H9 (cell line): ENCODE results near the gene WFS1. TPM values are rescaled to one million over a fixed set of nuclear protein-coding genes. Genes with fewer than 3 reads are reported as not detected.
A peak's percentile ranks its signal among the peaks of the same experiment; 100 is the strongest.

Source experiments
- DNase-seq: peaks from one replicate; pipeline ENCODE4 v3.0.0-alpha.2; 2017
- H2AFZ ChIP-seq: one replicate; pipeline ENCODE4 v1.6.1; 2013; ENCODE audit warnings: mild to moderate bottlenecking, low read length, control low read depth, moderate library complexity
- H2AK5ac ChIP-seq: 2 replicates; pipeline ENCODE4 v1.6.1; 2013; ENCODE audit warnings: low read length, control low read depth, mixed read lengths; ENCODE audit not compliant: insufficient read length
- H2BK120ac ChIP-seq: one replicate; pipeline ENCODE4 v1.6.1; 2013; ENCODE audit warnings: low read depth, mild to moderate bottlenecking, low read length, control low read depth, inconsistent platforms; ENCODE audit not compliant: poor library complexity, severe bottlenecking
- H2BK12ac ChIP-seq: 2 replicates; pipeline ENCODE4 v1.6.1; 2013; ENCODE audit warnings: low read length, control low read depth, mixed read lengths, low read depth; ENCODE audit not compliant: insufficient read length
- H2BK15ac ChIP-seq: 2 replicates; pipeline ENCODE4 v1.6.1; 2013; ENCODE audit warnings: low read depth, low read length, control low read depth
- H2BK20ac ChIP-seq: one replicate; pipeline ENCODE4 v1.6.1; 2013; ENCODE audit warnings: low read depth, mild to moderate bottlenecking, low read length, control low read depth, inconsistent platforms; ENCODE audit not compliant: poor library complexity, severe bottlenecking
- H2BK5ac ChIP-seq: 2 replicates; pipeline ENCODE4 v1.6.1; 2013; ENCODE audit warnings: low read length, control low read depth, mixed read lengths; ENCODE audit not compliant: insufficient read length
- H3K14ac ChIP-seq: 2 replicates; pipeline ENCODE4 v1.6.1; 2013; ENCODE audit warnings: low read length, control low read depth; ENCODE audit not compliant: insufficient read depth
- H3K18ac ChIP-seq: 2 replicates; pipeline ENCODE4 v1.6.1; 2013; ENCODE audit warnings: low read depth, mild to moderate bottlenecking, mixed read lengths, low read length, control low read depth; ENCODE audit not compliant: insufficient read length
- H3K23ac ChIP-seq: 2 replicates; pipeline ENCODE4 v1.6.1; 2013; ENCODE audit warnings: low read length, control low read depth, mixed read lengths, low read depth; ENCODE audit not compliant: insufficient read length
- H3K23me2 ChIP-seq: 2 replicates; pipeline ENCODE4 v1.6.1; 2013; ENCODE audit warnings: low read depth, mild to moderate bottlenecking, mixed read lengths, low read length, control low read depth; ENCODE audit not compliant: insufficient read length, poor library complexity, severe bottlenecking
- H3K27ac ChIP-seq: 2 replicates; pipeline ENCODE4 v1.5.1; 2013; ENCODE audit warnings: low read length, control low read depth, mixed read lengths, low read depth; ENCODE audit not compliant: insufficient read length
- H3K27me3 ChIP-seq: 2 replicates; pipeline ENCODE4 v1.6.1; 2013; ENCODE audit warnings: low read length, control low read depth, inconsistent platforms; ENCODE audit not compliant: insufficient read depth
- H3K4ac ChIP-seq: 2 replicates; pipeline ENCODE4 v1.6.1; 2013; ENCODE audit warnings: low read depth, mild to moderate bottlenecking, control low read depth, inconsistent platforms, low read length, moderate library complexity
- H3K4me1 ChIP-seq: 2 replicates; pipeline ENCODE4 v1.6.1; 2013; ENCODE audit warnings: low read length, control low read depth, inconsistent platforms; ENCODE audit not compliant: insufficient read depth
- H3K4me2 ChIP-seq: 2 replicates; pipeline ENCODE4 v1.6.1; 2013; ENCODE audit warnings: low read length, control low read depth, mixed read lengths; ENCODE audit not compliant: insufficient read length, insufficient read depth
- H3K56ac ChIP-seq: 2 replicates; pipeline ENCODE4 v1.6.1; 2013; ENCODE audit warnings: low read depth, mild to moderate bottlenecking, mixed read lengths, low read length, control low read depth; ENCODE audit not compliant: insufficient read length
- H3K79me1 ChIP-seq: 2 replicates; pipeline ENCODE4 v1.6.1; 2013; ENCODE audit warnings: low read depth, mild to moderate bottlenecking, moderate library complexity, low read length, control low read depth, inconsistent platforms; ENCODE audit not compliant: insufficient read depth, poor library complexity, severe bottlenecking
- H3K79me2 ChIP-seq: 2 replicates; pipeline ENCODE4 v1.6.1; 2013; ENCODE audit warnings: low read length, control low read depth, inconsistent platforms; ENCODE audit not compliant: insufficient read depth
- H3K9ac ChIP-seq: 2 replicates; pipeline ENCODE4 v1.6.1; 2013; ENCODE audit warnings: low read length, control low read depth, mixed read lengths; ENCODE audit not compliant: insufficient read length; ENCODE audit errors: extremely low read depth
- H3K9me3 ChIP-seq: one replicate; pipeline ENCODE4 v1.6.1; 2013; ENCODE audit warnings: low read depth, low read length, inconsistent platforms; ENCODE audit not compliant: control insufficient read depth
- H3T11ph ChIP-seq: one replicate; pipeline ENCODE4 v1.6.1; 2013; ENCODE audit warnings: mild to moderate bottlenecking, low read length, control low read depth, inconsistent platforms
- H4K20me1 ChIP-seq: one replicate; pipeline ENCODE4 v1.6.1; 2013; ENCODE audit not compliant: control insufficient read depth, insufficient read length, insufficient read depth
- H4K5ac ChIP-seq: 2 replicates; pipeline ENCODE4 v1.6.1; 2013; ENCODE audit warnings: low read depth, mild to moderate bottlenecking, mixed read lengths, low read length, control low read depth; ENCODE audit not compliant: insufficient read length
- H4K8ac ChIP-seq: replicated peaks from 2 replicates; pipeline ENCODE4 v1.6.1; 2013; ENCODE audit warnings: low read length, control low read depth, mixed read lengths, low read depth; ENCODE audit not compliant: insufficient read length
- H4K91ac ChIP-seq: 2 replicates; pipeline ENCODE4 v1.6.1; 2013; ENCODE audit warnings: low read depth, mild to moderate bottlenecking, moderate library complexity, mixed read lengths, low read length, control low read depth; ENCODE audit not compliant: insufficient read length
- H3K27ac Mint-ChIP-seq, 3 experiments: 2 replicates in 2 of 3; 3 replicates in 1 of 3; pipeline ENCODE4 v1.8.0; 2020 to 2021; ENCODE audit warnings: mixed read lengths in 3 of 3, mild to moderate bottlenecking in 1 of 3, moderate library complexity in 1 of 3
- H3K27me3 Mint-ChIP-seq: 2 replicates; pipeline ENCODE4 v1.8.0; 2021; ENCODE audit warnings: low read depth, mild to moderate bottlenecking, moderate library complexity, mixed read lengths
- H3K36me3 Mint-ChIP-seq, 3 experiments: 2 replicates in 2 of 3; 3 replicates in 1 of 3; pipeline ENCODE4 v1.8.0; 2020 to 2021; ENCODE audit warnings: low read depth in 3 of 3, mixed read lengths in 3 of 3; ENCODE audit not compliant: insufficient read depth in 1 of 3
- H3K4me1 Mint-ChIP-seq, 2 experiments: 2 replicates each; pipeline ENCODE4 v1.8.0; 2020; ENCODE audit warnings: mixed read lengths in 2 of 2
- H3K4me3 Mint-ChIP-seq, 2 experiments: 2 replicates in 1 of 2; 3 replicates in 1 of 2; pipeline ENCODE4 v1.8.0; 2020 to 2021; ENCODE audit warnings: mild to moderate bottlenecking in 2 of 2, mixed read lengths in 2 of 2, moderate library complexity in 1 of 2
- H3K9me3 Mint-ChIP-seq, 2 experiments: 2 replicates in 1 of 2; 3 replicates in 1 of 2; pipeline ENCODE4 v1.8.0; 2020; ENCODE audit warnings: mild to moderate bottlenecking in 2 of 2, mixed read lengths in 2 of 2, moderate library complexity in 1 of 2
- CTCF ChIP-seq: fragments of 200-600 bp; sonication (generic); conservative IDR thresholded peaks from 3 replicates; pipeline ENCODE4 v1.8.0; 2021; ENCODE audit warnings: antibody characterized with exemption, mild to moderate bottlenecking
- WGBS: extraction: QIAGEN DNeasy Blood & Tissue Kit; methylation state at CpG from one replicate; pipeline ENCODE4 v1.1.7; 2013; ENCODE audit warnings: missing lambda C conversion rate, low lambda C conversion rate, mixed read lengths; ENCODE audit not compliant: insufficient read length; ENCODE audit errors: extremely low coverage; 5-methylcytosine and 5-hydroxymethylcytosine counted together
- total RNA-seq: library from RNA; stranded (reverse); gene quantifications from 2 replicates; pipeline ENCODE4 v1.2.1, GENCODE V29; 2021

The WFS1 gene
- total RNA-seq, 1 experiment from 2014 or later, result 18.9 TPM

GRCh38 chr4:6272863-6273660, 3.4 kb downstream of the WFS1 start:
- no peak overlapping the region for H2BK15ac ChIP-seq
- H3K9me3 Mint-ChIP-seq, result no peaks in the 10 kb centered on the region
- no peak overlapping the region for H3K23ac ChIP-seq
- H2BK120ac ChIP-seq, result no peak overlapping the region
- TF ChIP-seq CTCF, result no peak
- peaks cover 33 to 48% of the 10 kb centered on the region in 2 experiments for H3K4me1 Mint-ChIP-seq
- H4K5ac ChIP-seq, result no peak overlapping the region
- no peak overlapping the region for H4K91ac ChIP-seq
- H3K4me3 Mint-ChIP-seq, result peak overlapping the region in 1 of 2 experiments; percentile 50; a peak in 1 of 5 replicates
- H3K79me2 ChIP-seq, result no peaks in the 10 kb centered on the region
- H3K23me2 ChIP-seq, result no peaks in the 10 kb centered on the region
- H3K4me2 ChIP-seq, result no peak overlapping the region
- H2AFZ ChIP-seq, result no peak overlapping the region
- H3K9me3 ChIP-seq, result no peaks in the 10 kb centered on the region
- H3K4ac ChIP-seq, result no peak overlapping the region
- no CpG with 5 or more reads among the region's 15 CpGs for WGBS
- H2BK20ac ChIP-seq, result no peak overlapping the region
- no peak overlapping the region for H2BK5ac ChIP-seq
- no peaks in the 10 kb centered on the region; a peak in 1 of 7 replicates for H3K36me3 Mint-ChIP-seq
- H3K4me1 ChIP-seq, result no peaks in the 10 kb centered on the region; the same call in 1 of the 2 replicates
- H4K20me1 ChIP-seq, result peaks cover 3% of the 10 kb centered on the region
- H3K14ac ChIP-seq, result no peak overlapping the region
- no peak overlapping the region for H3K27ac ChIP-seq
- H3K27me3 ChIP-seq, result no peaks in the 10 kb centered on the region
- no peak for DNase-seq
- H3K27me3 Mint-ChIP-seq, result peaks cover 9% of the 10 kb centered on the region
- H2BK12ac ChIP-seq, result no peak overlapping the region
- no peak overlapping the region for H3K56ac ChIP-seq
- no peak overlapping the region for H2AK5ac ChIP-seq
- no peak overlapping the region for H3K9ac ChIP-seq
- no peak overlapping the region for H3T11ph ChIP-seq
- H3K18ac ChIP-seq, result no peak overlapping the region
- H3K79me1 ChIP-seq, result no peaks in the 10 kb centered on the region
- peak overlapping the region in 1 of 3 experiments; percentile 55; a peak in 4 of 7 replicates for H3K27ac Mint-ChIP-seq
- H4K8ac ChIP-seq, result no peak overlapping the region
